Trophoblast cell (in vitro differentiated cells and primary cell): Measurements from ENCODE around the gene PARD3B.

ENCODE experiments used
- DNase-seq, 2 donors: peaks; one replicate each; pipeline ENCODE4 v3.0.0-alpha.2; 2016
- H2AFZ ChIP-seq: 2 replicates; pipeline ENCODE4 v1.6.1; 2013; ENCODE audit warnings: low read length, moderate library complexity, mild to moderate bottlenecking; ENCODE audit not compliant: insufficient read depth, poor library complexity
- H2AK5ac ChIP-seq: 2 replicates; pipeline ENCODE4 v1.6.1; 2013; ENCODE audit warnings: mild to moderate bottlenecking, low read length
- H2BK120ac ChIP-seq: 2 replicates; pipeline ENCODE4 v1.6.1; 2013; ENCODE audit warnings: low read length, mild to moderate bottlenecking, moderate library complexity; ENCODE audit not compliant: insufficient read depth, poor library complexity
- H2BK12ac ChIP-seq: 2 replicates; pipeline ENCODE4 v1.6.1; 2013; ENCODE audit warnings: mild to moderate bottlenecking, low read length, moderate library complexity
- H2BK5ac ChIP-seq: 2 replicates; pipeline ENCODE4 v1.6.1; 2013; ENCODE audit warnings: low read length, low read depth, moderate library complexity, mild to moderate bottlenecking; ENCODE audit not compliant: poor library complexity
- H3K14ac ChIP-seq: 2 replicates; pipeline ENCODE4 v1.6.1; 2013; ENCODE audit warnings: mild to moderate bottlenecking, low read length
- H3K18ac ChIP-seq: 2 replicates; pipeline ENCODE4 v1.6.1; 2013; ENCODE audit warnings: mild to moderate bottlenecking, low read length
- H3K23ac ChIP-seq: 2 replicates; pipeline ENCODE4 v1.6.1; 2013; ENCODE audit warnings: low read length
- H3K27ac ChIP-seq: 2 replicates; pipeline ENCODE4 v1.5.1; 2013; ENCODE audit warnings: low read depth, mild to moderate bottlenecking, inconsistent platforms, low read length, moderate library complexity
- H3K27me3 ChIP-seq: 2 replicates; pipeline ENCODE4 v1.6.1; 2013; ENCODE audit warnings: inconsistent platforms, mild to moderate bottlenecking, low read length, moderate library complexity; ENCODE audit not compliant: insufficient read depth
- H3K36me3 ChIP-seq, 2 experiments: 1 replicate in 1 of 2; 2 replicates in 1 of 2; pipeline ENCODE4 v1.6.1; 2013; ENCODE audit warnings: low read length in 2 of 2, mild to moderate bottlenecking in 2 of 2, moderate library complexity in 1 of 2; ENCODE audit not compliant: insufficient read depth in 2 of 2, control insufficient read depth in 1 of 2
- H3K4ac ChIP-seq: 2 replicates; pipeline ENCODE4 v1.6.1; 2013; ENCODE audit warnings: low read depth, mild to moderate bottlenecking, low read length, moderate library complexity
- H3K4me1 ChIP-seq, 2 experiments: 1 replicate in 1 of 2; 2 replicates in 1 of 2; pipeline ENCODE4 v1.6.1; 2013; ENCODE audit warnings: low read length in 2 of 2, mild to moderate bottlenecking in 2 of 2, moderate library complexity in 1 of 2; ENCODE audit not compliant: insufficient read depth in 2 of 2, control insufficient read depth in 1 of 2
- H3K4me2 ChIP-seq: 2 replicates; pipeline ENCODE4 v1.6.1; 2013; ENCODE audit warnings: inconsistent platforms, mild to moderate bottlenecking, low read length, moderate library complexity
- H3K4me3 ChIP-seq: 2 replicates; pipeline ENCODE4 v1.5.1; 2013; ENCODE audit warnings: mild to moderate bottlenecking, low read depth, low read length, inconsistent platforms
- H3K79me1 ChIP-seq: one replicate; pipeline ENCODE4 v1.6.1; 2013; ENCODE audit warnings: low read length
- H3K79me2 ChIP-seq: 2 replicates; pipeline ENCODE4 v1.6.1; 2013; ENCODE audit warnings: low read length, mild to moderate bottlenecking; ENCODE audit not compliant: control insufficient read depth, insufficient read depth, poor library complexity
- H3K9ac ChIP-seq: 2 replicates; pipeline ENCODE4 v1.6.1; 2013; ENCODE audit warnings: mild to moderate bottlenecking, low read length
- H3K9me3 ChIP-seq: 2 replicates; pipeline ENCODE4 v1.6.1; 2013; ENCODE audit warnings: low read depth, mild to moderate bottlenecking, control low read depth, inconsistent platforms, low read length; ENCODE audit not compliant: insufficient read depth
- H4K12ac ChIP-seq: 2 replicates; pipeline ENCODE4 v1.6.1; 2013; ENCODE audit warnings: low read depth, mild to moderate bottlenecking, low read length, moderate library complexity
- H4K8ac ChIP-seq: 2 replicates; pipeline ENCODE4 v1.6.1; 2013; ENCODE audit warnings: low read depth, mild to moderate bottlenecking, low read length, moderate library complexity
- H4K91ac ChIP-seq: one replicate; pipeline ENCODE4 v1.6.1; 2013; ENCODE audit warnings: low read depth, mild to moderate bottlenecking, low read length, moderate library complexity
- WGBS: extraction: QIAGEN DNeasy Blood & Tissue Kit; methylation state at CpG from one replicate; pipeline ENCODE4 v1.1.7; 2013; ENCODE audit warnings: missing lambda C conversion rate; ENCODE audit not compliant: insufficient read length, insufficient coverage; ENCODE audit errors: extremely low coverage; 5-methylcytosine and 5-hydroxymethylcytosine counted together

PARD3B gene

GRCh38 chr2:205636549-205637319 is 1091.5 kb downstream of the PARD3B start:
- Histone ChIP-seq H3K27ac (no peak overlapping the region), H3K14ac (no peak overlapping the region), H3K4ac (no peak overlapping the region), H3K9ac (no peak overlapping the region), H4K12ac (no peak overlapping the region), H4K8ac (no peak overlapping the region), H2BK12ac (no peak overlapping the region), H3K4me2 (no peak overlapping the region), H3K23ac (no peak overlapping the region), H3K36me3 (no peaks in the 10 kb centered on the region), H3K4me1 (no peaks in the 10 kb centered on the region), H3K79me2 (no peaks in the 10 kb centered on the region), H2BK120ac (no peak overlapping the region), H3K79me1 (no peaks in the 10 kb centered on the region), H3K27me3 (no peaks in the 10 kb centered on the region), H3K4me3 (no peak overlapping the region), H3K18ac (no peak overlapping the region), H4K91ac (no peak overlapping the region), H3K9me3 (no peaks in the 10 kb centered on the region), H2AK5ac (no peak overlapping the region), H2BK5ac (no peak overlapping the region), H2AFZ (no peak overlapping the region)
- no peak for DNase-seq
- WGBS, result no CpG with 5 or more reads among the region's 7 CpGs

DNA sequence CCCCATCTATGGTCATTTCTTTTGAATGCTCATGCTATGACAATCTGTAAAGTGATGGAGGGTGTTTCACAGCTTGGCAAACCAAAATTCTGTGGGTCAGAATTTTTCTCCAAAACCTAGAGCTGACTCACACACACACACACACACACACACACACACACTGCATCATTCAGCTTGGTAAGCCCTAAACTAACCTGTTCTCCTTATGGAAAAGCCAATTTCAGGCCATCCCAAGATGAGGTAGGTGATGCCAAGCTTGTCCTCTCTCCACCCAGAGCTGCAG is 1092.0 kb downstream of the PARD3B start:
- Histone ChIP-seq H4K12ac (no peak overlapping the region), H3K14ac (no peak overlapping the region)

DNA sequence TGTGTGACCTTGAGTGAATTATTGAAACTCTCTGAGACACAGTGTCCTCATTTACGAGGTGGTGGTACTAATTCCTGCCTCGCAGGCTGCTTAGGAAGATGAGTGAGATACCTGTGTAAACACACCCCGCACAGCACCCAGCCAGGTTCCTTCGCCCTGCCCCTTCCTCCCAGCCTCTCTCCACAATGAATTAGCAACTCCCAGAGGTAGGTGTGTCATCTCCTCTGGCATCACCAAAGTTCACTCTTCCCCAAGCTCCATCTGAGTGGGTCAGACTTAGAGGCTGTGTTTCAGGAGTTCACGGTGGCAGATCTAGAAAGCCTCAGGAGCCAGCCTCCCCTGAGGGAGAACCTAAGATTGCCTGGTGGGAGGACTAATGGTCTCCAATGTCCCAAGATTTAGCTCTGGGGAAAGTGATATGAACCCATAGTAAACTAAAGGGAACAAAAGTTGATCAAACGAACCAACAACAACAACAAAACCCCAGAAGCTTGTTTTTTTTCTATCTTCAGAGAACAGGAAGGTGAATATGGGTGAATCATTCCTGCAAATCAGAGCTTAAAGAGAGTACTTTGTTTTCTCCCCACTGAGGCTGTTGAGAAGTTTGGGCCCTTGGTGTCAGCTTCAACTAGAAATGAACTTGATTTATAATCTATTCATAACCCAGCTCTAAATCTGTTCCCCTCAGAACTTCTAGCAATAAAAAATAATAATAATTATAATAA is 1092.7 kb downstream of the PARD3B start:
- Histone ChIP-seq H3K36me3 (no peaks in the 10 kb centered on the region), H3K4me3 (no peak overlapping the region), H3K23ac (no peak overlapping the region), H4K91ac (no peak overlapping the region), H4K12ac (no peak overlapping the region), H3K9me3 (no peaks in the 10 kb centered on the region), H2AFZ (no peak overlapping the region), H3K27me3 (no peaks in the 10 kb centered on the region), H3K79me1 (no peaks in the 10 kb centered on the region), H2BK5ac (no peak overlapping the region), H3K9ac (no peak overlapping the region), H2BK120ac (no peak overlapping the region), H3K4me2 (no peak overlapping the region), H3K18ac (no peak overlapping the region), H3K14ac (no peak overlapping the region), H3K27ac (no peak overlapping the region), H2BK12ac (no peak overlapping the region), H4K8ac (no peak overlapping the region), H3K79me2 (no peaks in the 10 kb centered on the region), H3K4ac (no peak overlapping the region), H3K4me1 (no peaks in the 10 kb centered on the region), H2AK5ac (no peak overlapping the region)
- no CpG with 5 or more reads among the region's 6 CpGs for WGBS
- no peak for DNase-seq

More for the DNA sequence above, 1092.0 kb downstream of the PARD3B start:
- no peak overlapping the region for H3K27ac ChIP-seq
- no peak overlapping the region for H4K91ac ChIP-seq
- H3K4me2 ChIP-seq, result no peak overlapping the region
- H3K9ac ChIP-seq, result no peak overlapping the region
- no peaks in the 10 kb centered on the region for H3K27me3 ChIP-seq
- no peaks in the 10 kb centered on the region for H3K79me1 ChIP-seq
- H3K4me1 ChIP-seq, result no peaks in the 10 kb centered on the region
- H2AK5ac ChIP-seq, result no peak overlapping the region
- no peak overlapping the region for H3K23ac ChIP-seq
- H3K4ac ChIP-seq, result no peak overlapping the region
- H2BK120ac ChIP-seq, result no peak overlapping the region
- H3K4me3 ChIP-seq, result no peak overlapping the region
- H3K9me3 ChIP-seq, result no peaks in the 10 kb centered on the region
- no peaks in the 10 kb centered on the region for H3K36me3 ChIP-seq
- no peak for DNase-seq
- H4K8ac ChIP-seq, result no peak overlapping the region
- H2BK12ac ChIP-seq, result no peak overlapping the region
- no peak overlapping the region for H2AFZ ChIP-seq
- H3K79me2 ChIP-seq, result no peaks in the 10 kb centered on the region
- no peak overlapping the region for H3K18ac ChIP-seq
- H2BK5ac ChIP-seq, result no peak overlapping the region

GRCh38 chr2:205640716-205641115 is 1095.4 kb downstream of the PARD3B start:
- Histone ChIP-seq H2AK5ac (no peak overlapping the region), H3K4me1 (peaks cover 0 to 3% of the 10 kb centered on the region in 2 experiments), H3K79me2 (no peaks in the 10 kb centered on the region), H3K27ac (no peak overlapping the region), H3K27me3 (no peaks in the 10 kb centered on the region), H3K36me3 (no peaks in the 10 kb centered on the region), H3K4me3 (no peak overlapping the region), H3K79me1 (no peaks in the 10 kb centered on the region), H4K8ac (no peak overlapping the region), H3K4ac (no peak overlapping the region), H3K9ac (no peak overlapping the region), H4K91ac (no peak overlapping the region), H2BK120ac (no peak overlapping the region), H2BK5ac (no peak overlapping the region), H3K18ac (no peak overlapping the region), H3K9me3 (no peaks in the 10 kb centered on the region), H3K23ac (no peak overlapping the region), H3K4me2 (no peak overlapping the region), H3K14ac (no peak overlapping the region), H2AFZ (no peak overlapping the region), H2BK12ac (no peak overlapping the region), H4K12ac (no peak overlapping the region)
- WGBS, result no CpG with 5 or more reads among the region's 4 CpGs
- DNase-seq, result no peak
